ENCODE results near the gene SPEM1.
A peak's percentile ranks its signal among the peaks of the same experiment; 100 is the strongest.
"Not testable (repeated sequence)": the region's sequence is repeated elsewhere in the genome, so short reads cannot be mapped to it uniquely, and the experiment has no call there.

Gene SPEM1

DNA sequence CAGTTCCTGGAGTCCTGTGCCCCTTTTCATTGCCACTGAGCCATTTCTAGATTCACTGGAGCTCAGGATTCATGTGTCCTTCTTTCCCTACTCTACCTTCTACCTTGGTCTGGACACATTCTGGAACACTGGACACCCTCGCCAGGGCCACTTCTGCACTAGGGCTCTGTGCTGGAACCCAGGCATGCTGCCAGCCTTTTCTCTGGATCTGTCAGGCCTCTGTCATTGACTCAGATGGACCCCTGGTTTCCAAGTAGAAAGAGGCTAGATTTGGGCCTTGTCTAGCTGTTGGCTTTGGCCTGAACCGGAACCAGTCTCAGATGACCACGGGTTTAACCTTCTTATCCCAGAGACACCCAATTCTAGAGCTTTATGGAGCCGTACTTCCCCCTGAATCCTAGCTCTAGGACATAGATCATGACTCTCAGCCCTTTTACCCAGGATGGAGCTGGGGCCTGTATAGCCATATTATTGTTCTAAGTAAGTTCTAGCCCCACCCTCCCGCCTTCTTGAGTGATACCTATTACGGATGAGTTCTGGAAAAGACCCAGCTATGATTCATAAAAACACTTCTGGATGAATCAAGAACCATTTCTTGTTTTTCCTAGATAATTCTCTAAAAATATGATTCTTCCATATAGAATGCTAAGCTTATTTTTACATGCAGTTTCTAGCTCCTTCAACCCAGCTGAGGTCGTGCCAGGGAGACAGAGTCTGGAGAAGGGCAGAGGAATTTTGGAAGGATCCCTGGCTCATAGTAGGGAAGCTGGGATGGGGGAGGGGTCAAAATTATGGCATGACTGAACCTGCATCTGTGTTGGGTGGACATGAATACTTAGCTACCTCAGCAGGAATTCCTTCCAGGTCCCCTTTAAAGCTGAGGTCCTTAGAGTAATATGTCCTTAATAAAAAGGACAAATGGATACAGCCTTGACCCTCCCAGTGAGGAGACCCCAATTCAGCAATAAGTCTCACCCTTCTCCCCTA is 23.7 kb downstream of the SPEM1 start:
- no peak for DNase-seq

GRCh38 chr17:7444682-7445618 is 24.8 kb downstream of the SPEM1 start, which contains the start of gene CHRNB1:
Gene CHRNB1 (plus strand): TSS chr17:7445061. CDS start chr17:7445128, 67 bp downstream.
- peak; percentile 75 for DNase-seq

DNA sequence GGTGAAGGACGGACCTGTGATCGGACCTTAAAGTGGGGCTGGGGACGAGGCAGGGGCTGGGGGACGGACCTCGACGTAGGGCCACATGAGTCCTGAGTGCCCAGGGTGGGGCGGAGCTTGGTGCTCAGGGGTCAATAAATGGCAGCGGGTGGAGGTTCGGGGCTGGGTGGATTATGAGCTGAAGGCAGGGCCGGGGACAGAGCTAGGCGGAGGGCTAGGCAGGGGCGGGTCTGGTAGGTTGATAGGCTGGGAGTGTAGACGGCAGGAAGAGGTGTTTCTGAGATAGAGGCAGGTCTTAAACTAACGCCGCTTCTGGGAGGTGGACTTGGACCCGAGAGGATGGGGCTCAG is 25.5 kb downstream of the SPEM1 start:
- peak; percentile 47 for DNase-seq

DNA sequence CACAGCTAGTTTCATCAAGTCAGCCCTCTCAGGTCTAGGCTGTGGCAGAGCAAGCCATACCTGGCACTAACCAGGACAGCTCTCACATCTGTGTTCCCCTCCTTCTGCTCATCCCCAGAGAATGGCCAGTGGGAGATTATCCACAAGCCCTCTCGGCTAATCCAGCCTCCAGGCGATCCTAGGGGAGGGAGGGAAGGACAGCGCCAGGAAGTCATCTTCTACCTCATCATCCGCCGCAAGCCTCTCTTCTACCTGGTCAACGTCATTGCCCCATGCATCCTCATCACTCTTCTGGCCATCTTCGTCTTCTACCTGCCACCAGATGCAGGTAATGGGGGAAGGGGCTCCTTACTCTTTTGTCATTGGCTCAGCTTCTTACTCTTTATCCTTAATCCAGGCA is 28.3 kb downstream of the SPEM1 start:
- DNase-seq, result no peak

- no peak for DNase-seq
Observed at GRCh38 chr17:7459961-7460545, 39.9 kb downstream of the SPEM1 start.

- no peak for DNase-seq
Observed at GRCh38 chr17:7460850-7461660, 40.9 kb downstream of the SPEM1 start.

- no peak for DNase-seq
Observed at GRCh38 chr17:7462474-7463371, 42.6 kb downstream of the SPEM1 start.

GRCh38 chr17:7463372-7463846 is 43.3 kb downstream of the SPEM1 start:
- DNase-seq, result no peak

GRCh38 chr17:7464081-7464480 is 44.0 kb downstream of the SPEM1 start:
- no peak for DNase-seq

GRCh38 chr17:7465597-7466275 is 45.6 kb downstream of the SPEM1 start:
- no peak for DNase-seq

GRCh38 chr17:7466318-7466638 is 46.2 kb downstream of the SPEM1 start:
- no peak for DNase-seq

DNA sequence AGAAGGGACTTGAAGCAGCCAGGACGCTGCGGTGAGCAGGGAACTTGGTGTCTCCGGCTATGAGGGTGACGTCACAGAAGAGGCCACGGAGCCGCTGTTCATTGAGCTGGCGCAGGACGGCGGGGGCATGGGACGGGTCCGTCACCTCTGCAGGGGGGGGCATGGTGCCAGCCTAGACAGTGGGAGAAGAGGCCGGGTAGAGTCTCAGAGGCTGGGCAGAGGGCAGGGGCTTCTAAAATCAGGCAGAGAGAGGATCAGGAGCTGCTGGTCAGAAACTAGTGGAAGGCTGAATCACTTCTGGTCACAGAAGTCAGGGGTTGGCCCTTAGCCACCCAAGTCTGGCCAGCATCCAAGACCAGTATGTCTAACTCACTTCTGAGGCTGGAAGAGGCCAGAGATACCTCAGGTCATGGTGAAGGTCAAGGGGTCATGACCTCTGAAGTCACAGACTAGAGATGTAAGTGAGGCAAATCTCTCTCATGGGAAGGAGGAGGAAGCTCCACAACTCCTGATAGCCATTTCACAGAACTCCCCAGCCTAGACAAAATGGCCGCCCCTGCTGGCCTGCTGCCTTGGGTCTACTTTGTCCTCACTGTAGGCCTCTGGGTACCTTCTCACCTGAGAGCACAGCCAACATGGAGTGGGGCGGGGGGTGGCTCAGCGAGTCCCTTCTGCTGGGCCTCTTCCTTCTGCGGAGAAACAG is 46.7 kb downstream of the SPEM1 start:
- peak; percentile 73 for DNase-seq

- DNase-seq, result no peak
Observed at GRCh38 chr17:7467498-7467897, 47.4 kb downstream of the SPEM1 start.

DNA sequence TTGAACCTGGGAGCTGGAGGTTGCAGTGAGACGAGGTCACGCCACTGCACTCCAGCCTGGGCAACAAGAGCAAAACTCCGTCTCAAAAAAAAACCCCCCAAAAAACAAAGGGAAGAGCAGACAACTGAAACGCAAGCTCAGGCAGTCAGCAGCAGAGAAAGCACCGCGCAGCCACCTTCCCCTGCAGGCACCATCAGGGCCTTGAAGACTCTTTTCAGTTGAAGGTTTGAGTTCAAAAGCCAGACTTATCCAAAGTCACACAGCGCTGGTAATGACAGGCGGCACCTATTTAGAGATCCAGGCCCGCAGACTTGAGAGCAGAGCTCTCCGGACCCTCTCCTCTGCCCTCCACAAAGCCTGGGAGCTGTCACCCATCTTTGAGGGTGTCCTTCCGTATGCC is 48.2 kb downstream of the SPEM1 start:
- DNase-seq, result no peak

DNA sequence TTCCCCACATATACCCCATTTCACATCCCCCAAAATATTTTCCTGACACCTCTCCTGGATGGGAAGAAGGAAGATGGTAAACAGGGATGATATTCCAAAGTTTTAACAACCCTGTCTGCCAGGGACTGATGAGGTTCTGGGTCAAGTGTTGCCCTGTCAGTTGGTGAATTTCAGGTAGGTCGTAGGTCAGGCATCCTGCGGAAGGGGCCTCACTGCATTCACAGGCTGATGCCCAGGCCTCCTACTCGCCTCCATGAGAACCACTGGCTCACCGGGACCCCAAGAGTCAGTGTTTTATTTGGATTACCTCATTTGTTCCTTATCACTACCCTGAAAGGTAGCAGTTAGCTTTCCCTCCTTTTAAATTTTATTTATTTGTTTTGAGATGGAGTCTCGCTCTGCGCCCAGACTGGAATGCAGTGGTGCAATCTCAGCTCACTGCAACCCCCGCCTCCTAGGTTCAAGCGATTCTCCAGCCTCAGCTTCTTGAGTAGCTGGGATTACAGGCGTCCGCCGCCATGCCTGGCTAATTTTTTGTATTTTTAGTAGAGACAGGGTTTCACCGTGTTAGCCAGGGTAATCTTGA is 48.8 kb downstream of the SPEM1 start:
- no peak for DNase-seq

- not testable (repeated sequence) for DNase-seq
Observed at GRCh38 chr17:7469843-7470242, 49.7 kb downstream of the SPEM1 start.

- DNase-seq, result not testable (repeated sequence)
Observed at GRCh38 chr17:7470457-7470973, 50.4 kb downstream of the SPEM1 start.

Data from RPMI8226 (cell line).